HepG2 (cell line): Measurements from ENCODE around the gene RAC3.

ENCODE experiments used
- EZH2 ChIP-seq: conservative IDR thresholded peaks from 2 replicates; pipeline ENCODE4 v1.6.1; 2012; ENCODE audit warnings: mild to moderate bottlenecking, low read depth, low read length, moderate library complexity
- MEF2D ChIP-seq: sonication (generic); formaldehyde crosslinking; IDR thresholded peaks from 2 replicates; pipeline ENCODE4 v1.5.1; 2020; ENCODE audit warnings: mild to moderate bottlenecking, missing genetic modification reagents
- POLR2A ChIP-seq, 2 experiments: IDR thresholded peaks; 2 replicates each; pipeline ENCODE4 v1.6.1; 2011; ENCODE audit warnings: low read depth in 2 of 2, low read length in 2 of 2, mild to moderate bottlenecking in 1 of 2, moderate library complexity in 1 of 2; ENCODE audit not compliant: insufficient read depth in 1 of 2
- PRPF4 ChIP-seq: fragments of 200-400 bp; formaldehyde crosslinking; IDR thresholded peaks from 2 replicates; pipeline ENCODE4 v1.6.1; 2016; ENCODE audit warnings: low read length, low read depth; ENCODE audit not compliant: poor library complexity, severe bottlenecking
- RBM39 ChIP-seq: fragments of 200-400 bp; formaldehyde crosslinking; IDR thresholded peaks from one replicate; pipeline ENCODE4 v1.6.1; 2018; ENCODE audit warnings: antibody characterized with exemption, mild to moderate bottlenecking, low read depth, low read length; ENCODE audit not compliant: poor library complexity, severe bottlenecking
- TAF15 ChIP-seq: fragments of 200-400 bp; formaldehyde crosslinking; IDR thresholded peaks from one replicate; pipeline ENCODE4 v1.6.1; 2018; ENCODE audit warnings: mild to moderate bottlenecking, low read depth, low read length; ENCODE audit not compliant: poor library complexity, severe bottlenecking
- ZNF274 ChIP-seq: sonication (generic); formaldehyde crosslinking; IDR thresholded peaks from 2 replicates; pipeline ENCODE4 v1.5.1; 2020; ENCODE audit warnings: mild to moderate bottlenecking, missing genetic modification reagents
- TF ChIP-seq, protein P1 (sequence below): sonication (generic); formaldehyde crosslinking; IDR thresholded peaks from 2 replicates; pipeline ENCODE4 v1.5.0; 2020; ENCODE audit warnings: mild to moderate bottlenecking, missing genetic modification reagents, moderate library complexity
- TF ChIP-seq, protein P2 (sequence below), 2 experiments: sonication (generic) in 1 of 2; formaldehyde crosslinking in 1 of 2; IDR thresholded peaks; 2 replicates each; pipeline versions ENCODE4 v1.5.1 to v1.6.1; 2011 to 2020; ENCODE audit warnings: borderline replicate concordance in 1 of 2, low read depth in 1 of 2, low read length in 1 of 2, mild to moderate bottlenecking in 1 of 2, missing genetic modification reagents in 1 of 2, moderate library complexity in 1 of 2

DNA sequence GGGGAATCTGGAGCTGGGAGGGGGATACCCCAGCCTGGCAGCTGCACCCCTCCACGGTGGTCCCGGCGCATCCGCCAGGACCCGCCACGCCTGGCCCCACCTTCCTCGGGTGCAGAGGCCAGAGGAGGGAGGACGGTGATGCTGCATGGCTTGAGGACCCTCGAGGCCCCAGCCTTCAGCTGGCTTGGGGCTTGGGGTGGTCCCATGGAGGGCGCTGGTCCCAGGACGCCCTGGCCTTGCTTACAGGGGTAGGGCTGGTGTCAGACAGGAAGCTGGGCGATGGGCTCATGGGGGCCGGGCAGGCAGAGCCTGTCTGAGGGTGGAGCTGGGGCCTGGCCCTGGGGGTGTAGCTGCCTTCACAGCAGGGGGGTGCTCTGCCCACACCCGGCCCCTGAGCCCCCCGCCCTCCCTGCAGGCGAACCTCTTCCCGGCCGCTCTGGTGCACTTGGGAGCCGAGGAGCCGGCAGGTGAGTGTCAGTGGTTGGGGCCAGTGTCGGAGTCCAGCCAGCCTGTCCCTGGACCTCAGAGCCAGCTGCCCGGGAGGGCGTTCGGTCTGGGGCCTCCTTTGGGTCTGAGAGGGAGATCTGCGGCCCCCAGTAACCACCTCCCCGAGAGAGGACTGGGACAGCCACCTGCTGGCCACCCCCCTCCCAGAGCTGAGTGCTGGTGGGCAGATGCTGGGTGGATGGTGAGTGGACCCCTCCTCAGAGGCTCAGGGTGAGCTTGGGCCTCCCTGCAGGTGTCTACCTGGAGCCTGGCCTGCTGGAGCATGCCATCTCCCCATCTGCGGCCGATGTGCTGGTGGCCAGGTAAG lies 15.2 kb upstream of the RAC3 start:
- peak; percentile 59 for TF ChIP-seq RBM39
- TF ChIP-seq, protein P1, sequence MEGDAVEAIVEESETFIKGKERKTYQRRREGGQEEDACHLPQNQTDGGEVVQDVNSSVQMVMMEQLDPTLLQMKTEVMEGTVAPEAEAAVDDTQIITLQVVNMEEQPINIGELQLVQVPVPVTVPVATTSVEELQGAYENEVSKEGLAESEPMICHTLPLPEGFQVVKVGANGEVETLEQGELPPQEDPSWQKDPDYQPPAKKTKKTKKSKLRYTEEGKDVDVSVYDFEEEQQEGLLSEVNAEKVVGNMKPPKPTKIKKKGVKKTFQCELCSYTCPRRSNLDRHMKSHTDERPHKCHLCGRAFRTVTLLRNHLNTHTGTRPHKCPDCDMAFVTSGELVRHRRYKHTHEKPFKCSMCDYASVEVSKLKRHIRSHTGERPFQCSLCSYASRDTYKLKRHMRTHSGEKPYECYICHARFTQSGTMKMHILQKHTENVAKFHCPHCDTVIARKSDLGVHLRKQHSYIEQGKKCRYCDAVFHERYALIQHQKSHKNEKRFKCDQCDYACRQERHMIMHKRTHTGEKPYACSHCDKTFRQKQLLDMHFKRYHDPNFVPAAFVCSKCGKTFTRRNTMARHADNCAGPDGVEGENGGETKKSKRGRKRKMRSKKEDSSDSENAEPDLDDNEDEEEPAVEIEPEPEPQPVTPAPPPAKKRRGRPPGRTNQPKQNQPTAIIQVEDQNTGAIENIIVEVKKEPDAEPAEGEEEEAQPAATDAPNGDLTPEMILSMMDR (CRISPR knock-in tag): no peak
- TF ChIP-seq PRPF4: no peak
- no peak for TF ChIP-seq MEF2D (CRISPR knock-in tag)
- no peak for TF ChIP-seq POLR2A (IDR thresholded peaks at IDR 0.05; ENCODE audit: insufficient read depth in 1 of 2, low read depth in 2 of 2, low read length in 2 of 2)
- no peak for TF ChIP-seq EZH2
- 0 out of 2 replicates have a peak, but pooled peaks have one; percentile 40 for TF ChIP-seq ZNF274 (CRISPR knock-in tag)
- no peak for TF ChIP-seq TAF15
- TF ChIP-seq, protein P2, sequence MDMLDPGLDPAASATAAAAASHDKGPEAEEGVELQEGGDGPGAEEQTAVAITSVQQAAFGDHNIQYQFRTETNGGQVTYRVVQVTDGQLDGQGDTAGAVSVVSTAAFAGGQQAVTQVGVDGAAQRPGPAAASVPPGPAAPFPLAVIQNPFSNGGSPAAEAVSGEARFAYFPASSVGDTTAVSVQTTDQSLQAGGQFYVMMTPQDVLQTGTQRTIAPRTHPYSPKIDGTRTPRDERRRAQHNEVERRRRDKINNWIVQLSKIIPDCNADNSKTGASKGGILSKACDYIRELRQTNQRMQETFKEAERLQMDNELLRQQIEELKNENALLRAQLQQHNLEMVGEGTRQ (IDR thresholded peaks at IDR 0.05; ENCODE audit: low read depth, low read length): no peak
- TF ChIP-seq, protein P2 (CRISPR knock-in tag; IDR thresholded peaks at IDR 0.05; ENCODE audit: borderline replicate concordance): no peak
